IMR-90 (cell line): Measurements from ENCODE around the gene MEIKIN. TPM values are rescaled to one million over a fixed set of nuclear protein-coding genes. Genes with fewer than 3 reads are reported as not detected.
A peak's percentile ranks its signal among the peaks of the same experiment; 100 is the strongest.

Experiments used
- ATAC-seq: fragments of 200-7000 bp; cut with Tn5 transposase; 2 replicates; pipeline ENCODE4 v1.9.1; 2020; ENCODE audit warnings: low read depth, mild to moderate bottlenecking, moderate library complexity
- BruUV-seq: library from RNA; stranded (reverse); fragments of 400-500 nt; replicated peaks from 2 replicates; lab custom pipeline; 2021; lab: Mats Ljungman, UMichigan
- CTCF ChIA-PET: fragments of 300-600 bp; formaldehyde crosslinking; extraction: SDS; loops from one replicate; lab custom pipeline; 2021; ENCODE audit warnings: antibody characterized with exemption; lab: Yijun Ruan, JAX
- POLR2A ChIA-PET: fragments of 300-600 bp; sonication (Branson Sonifier 250); formaldehyde crosslinking; loops from one replicate; lab custom pipeline; 2022; ENCODE audit warnings: antibody characterized with exemption; ENCODE audit not compliant: unreplicated experiment; lab: Charles Lee
- DNase-seq: peaks from one replicate; pipeline ENCODE4 v3.0.0; 2013
- H2AFZ ChIP-seq: replicated peaks from 2 replicates; pipeline ENCODE3; 2013; ENCODE audit warnings: low read length, mild to moderate bottlenecking; ENCODE audit not compliant: poor library complexity
- H2AK5ac ChIP-seq: 2 replicates; pipeline ENCODE4 v1.6.1; 2013; ENCODE audit warnings: low read depth, low read length, inconsistent platforms
- H2AK9ac ChIP-seq: replicated peaks from 2 replicates; pipeline ENCODE3; 2013; ENCODE audit warnings: mild to moderate bottlenecking, low read depth, low read length, moderate library complexity; ENCODE audit not compliant: poor library complexity
- H2BK120ac ChIP-seq: 2 replicates; pipeline ENCODE4 v1.6.1; 2013; ENCODE audit warnings: low read depth, low read length, inconsistent platforms
- H2BK15ac ChIP-seq: 3 replicates; pipeline ENCODE4 v1.6.1; 2013; ENCODE audit warnings: low read depth, low read length, inconsistent platforms
- H2BK20ac ChIP-seq: 2 replicates; pipeline ENCODE4 v1.6.1; 2013; ENCODE audit warnings: low read depth, mild to moderate bottlenecking, inconsistent platforms, low read length, moderate library complexity
- H2BK5ac ChIP-seq: 2 replicates; pipeline ENCODE4 v1.6.1; 2013; ENCODE audit warnings: mild to moderate bottlenecking, low read depth, low read length, inconsistent platforms; ENCODE audit not compliant: poor library complexity, severe bottlenecking
- H3K14ac ChIP-seq: replicated peaks from 2 replicates; pipeline ENCODE4 v1.6.1; 2013; ENCODE audit warnings: low read depth, low read length, inconsistent platforms
- H3K18ac ChIP-seq: 2 replicates; pipeline ENCODE4 v1.6.1; 2013; ENCODE audit warnings: low read depth, low read length, control low read depth
- H3K23ac ChIP-seq: 2 replicates; pipeline ENCODE4 v1.6.1; 2013; ENCODE audit warnings: low read depth, low read length, inconsistent platforms
- H3K27ac ChIP-seq: 2 replicates; pipeline ENCODE4 v1.5.1; 2013; ENCODE audit warnings: mild to moderate bottlenecking, control low read depth, low read length; ENCODE audit not compliant: insufficient read depth
- H3K27me3 ChIP-seq: 2 replicates; pipeline ENCODE4 v1.6.1; 2013; ENCODE audit warnings: low read length; ENCODE audit not compliant: control insufficient read depth, insufficient read depth
- H3K36me3 ChIP-seq: 2 replicates; pipeline ENCODE4 v1.6.1; 2013; ENCODE audit warnings: low read length, mixed read lengths; ENCODE audit not compliant: control insufficient read depth, insufficient read depth
- H3K4ac ChIP-seq: 2 replicates; pipeline ENCODE4 v1.6.1; 2013; ENCODE audit warnings: low read depth, low read length, inconsistent platforms
- H3K4me1 ChIP-seq: 2 replicates; pipeline ENCODE4 v1.6.1; 2013; ENCODE audit warnings: low read length, mixed read lengths; ENCODE audit not compliant: control insufficient read depth, insufficient read depth
- H3K4me2 ChIP-seq: 2 replicates; pipeline ENCODE4 v1.6.1; 2013; ENCODE audit warnings: low read depth, mild to moderate bottlenecking, control low read depth, low read length, moderate library complexity
- H3K4me3 ChIP-seq: 2 replicates; pipeline ENCODE4 v1.5.1; 2013; ENCODE audit warnings: low read depth, mild to moderate bottlenecking, control low read depth, low read length, moderate library complexity; ENCODE audit not compliant: insufficient read depth
- H3K56ac ChIP-seq: 2 replicates; pipeline ENCODE4 v1.6.1; 2013; ENCODE audit warnings: low read length, inconsistent platforms; ENCODE audit not compliant: insufficient read depth; ENCODE audit errors: extremely low read depth
- H3K79me1 ChIP-seq, 2 experiments: 2 replicates each; pipeline ENCODE4 v1.6.1; 2013; ENCODE audit warnings: low read length in 2 of 2, inconsistent platforms in 1 of 2, low read depth in 1 of 2
- H3K9ac ChIP-seq: 2 replicates; pipeline ENCODE4 v1.6.1; 2013; ENCODE audit warnings: low read depth, low read length, control low read depth
- H3K9me1 ChIP-seq: 2 replicates; pipeline ENCODE4 v1.6.1; 2013; ENCODE audit warnings: low read length, inconsistent platforms; ENCODE audit not compliant: insufficient read depth
- H3K9me3 ChIP-seq: 2 replicates; pipeline ENCODE4 v1.6.1; 2013; ENCODE audit warnings: low read length; ENCODE audit not compliant: control insufficient read depth, insufficient read depth
- H4K20me1 ChIP-seq: 2 replicates; pipeline ENCODE4 v1.6.1; 2013; ENCODE audit warnings: low read length, inconsistent platforms; ENCODE audit not compliant: insufficient read depth
- H4K5ac ChIP-seq: 2 replicates; pipeline ENCODE4 v1.6.1; 2013; ENCODE audit warnings: mild to moderate bottlenecking, low read depth, low read length, control low read depth
- H4K8ac ChIP-seq, 2 experiments: 2 replicates each; pipeline ENCODE4 v1.6.1; 2013; ENCODE audit warnings: low read depth in 2 of 2, low read length in 2 of 2, control low read depth in 1 of 2, inconsistent platforms in 1 of 2
- H4K91ac ChIP-seq: 2 replicates; pipeline ENCODE4 v1.6.1; 2013; ENCODE audit warnings: low read depth, low read length, inconsistent platforms; ENCODE audit not compliant: insufficient read depth
- CTCF ChIP-seq: conservative IDR thresholded peaks from 2 replicates; pipeline ENCODE4 v1.5.1; 2012; ENCODE audit warnings: mild to moderate bottlenecking, low read depth, low read length, improper control_type of control experiment
- MAZ ChIP-seq: IDR thresholded peaks from 2 replicates; pipeline ENCODE4 v1.6.1; 2012; ENCODE audit warnings: low read depth, mild to moderate bottlenecking, low read length, improper control_type of control experiment, moderate library complexity, borderline replicate concordance
- NFE2L2 ChIP-seq: fragments of 150-350 bp; IDR thresholded peaks from 2 replicates; pipeline ENCODE4 v1.6.1; 2016; ENCODE audit warnings: low read depth, mild to moderate bottlenecking, low read length
- POLR2A ChIP-seq: IDR thresholded peaks from 2 replicates; pipeline ENCODE4 v1.6.1; 2012; ENCODE audit warnings: mild to moderate bottlenecking, low read depth, low read length
- RFX5 ChIP-seq: IDR thresholded peaks from 2 replicates; pipeline ENCODE4 v1.8.0; 2012; ENCODE audit warnings: low read depth, mild to moderate bottlenecking, low read length, moderate library complexity
- WGBS, 2 experiments: methylation state at CpG; one replicate each; pipeline versions ENCODE4 v1.1.5 to v1.1.7; 2013; ENCODE audit warnings: missing lambda C conversion rate in 2 of 2; ENCODE audit not compliant: insufficient read length in 1 of 2; ENCODE audit errors: extremely low coverage in 2 of 2; 5-methylcytosine and 5-hydroxymethylcytosine counted together
- dilution Hi-C: fragments of 300-500 bp; cut with HindIII; formaldehyde crosslinking; loops from one replicate; pipeline ENCODE4 v1.14.3; 2018; ENCODE audit warnings: low sequenced_read_pairs; ENCODE audit not compliant: unreplicated experiment
- in situ Hi-C: fragments of 300-500 bp; cut with MboI; formaldehyde crosslinking; loops from 3 replicates; pipeline ENCODE4 v1.14.3; 2019; ENCODE audit warnings: low sequenced_read_pairs, inconsistent platforms, mixed read lengths
- intact Hi-C: fragments of 100-400 bp; cut with micrococcal nuclease; formaldehyde crosslinking; loops from 2 replicates; pipeline ENCODE4 v1.10.0; 2022
- polyA plus RNA-seq, 3 experiments: library from polyadenylated mRNA; depleted of rRNA; stranded (reverse); fragments of >200 nt; gene quantifications; 2 replicates each; pipeline ENCODE4 v1.2.3, GENCODE V29; 2012; ENCODE audit warnings: low replicate concordance in 1 of 3
- total RNA-seq: library from RNA; depleted of rRNA; stranded (reverse); fragments of >200 nt; gene quantifications from 2 replicates; pipeline ENCODE4 v1.2.3, GENCODE V29; 2012
- TF ChIP-seq, protein P1 (sequence below): fragments of 150-350 bp; IDR thresholded peaks from 2 replicates; pipeline ENCODE4 v1.6.1; 2017; ENCODE audit warnings: mild to moderate bottlenecking, antibody characterized with exemption, low read length, low read depth

Gene MEIKIN
- total and polyA plus RNA-seq, 2 of the 4 experiments (the other 2 are of a cell fraction): not detected

DNA sequence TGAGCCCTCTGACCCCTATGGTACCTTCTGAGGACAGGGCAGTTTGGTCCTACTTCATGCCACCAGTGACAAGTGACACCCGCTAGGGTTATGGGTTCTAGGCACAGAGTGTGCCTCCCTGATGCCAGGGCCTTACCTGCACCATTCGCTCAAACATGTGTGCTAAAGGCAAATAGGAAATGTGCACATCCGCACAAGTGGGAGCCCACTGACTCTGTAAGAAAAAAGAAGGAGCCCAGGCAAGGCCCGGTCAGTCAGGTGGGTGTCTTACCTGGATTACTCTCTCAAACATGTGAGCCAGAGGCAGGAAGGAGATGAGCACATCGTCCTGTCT, 29.1 kb upstream of the MEIKIN start:
- BruUV-seq: no TSS peak
- H2AK5ac ChIP-seq: no peak overlapping the region
- H2BK20ac ChIP-seq: no peak overlapping the region
- no peak overlapping the region for H4K8ac ChIP-seq
- intact Hi-C loops (no loop called here), in situ Hi-C loops (no loop called here), dilution Hi-C loops (no loop called here)
- H4K20me1 ChIP-seq: no peaks in the 10 kb centered on the region
- ATAC-seq (no peak), DNase-seq (no peak)
- no peak overlapping the region for H3K9ac ChIP-seq
- H3K9me1 ChIP-seq: no peaks in the 10 kb centered on the region
- peaks cover 3% of the 10 kb centered on the region for H3K27me3 ChIP-seq
- no peak overlapping the region for H2BK15ac ChIP-seq
- H3K9me3 ChIP-seq: no peaks in the 10 kb centered on the region
- no peak overlapping the region for H3K23ac ChIP-seq
- peak overlapping the region; percentile 37 for H2AK9ac ChIP-seq
- H3K79me1 ChIP-seq: no peaks in the 10 kb centered on the region
- CTCF ChIA-PET: no interaction called here
- TF ChIP-seq MAZ: no peak
- TF ChIP-seq RFX5: no peak
- TF ChIP-seq POLR2A: no peak
- no peak for TF ChIP-seq CTCF
- TF ChIP-seq, protein P1, sequence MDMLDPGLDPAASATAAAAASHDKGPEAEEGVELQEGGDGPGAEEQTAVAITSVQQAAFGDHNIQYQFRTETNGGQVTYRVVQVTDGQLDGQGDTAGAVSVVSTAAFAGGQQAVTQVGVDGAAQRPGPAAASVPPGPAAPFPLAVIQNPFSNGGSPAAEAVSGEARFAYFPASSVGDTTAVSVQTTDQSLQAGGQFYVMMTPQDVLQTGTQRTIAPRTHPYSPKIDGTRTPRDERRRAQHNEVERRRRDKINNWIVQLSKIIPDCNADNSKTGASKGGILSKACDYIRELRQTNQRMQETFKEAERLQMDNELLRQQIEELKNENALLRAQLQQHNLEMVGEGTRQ: no peak
- no peak for TF ChIP-seq NFE2L2
- H3K27ac ChIP-seq: no peak overlapping the region
- H2AFZ ChIP-seq: no peak overlapping the region
- POLR2A ChIA-PET: no interaction called here
- H2BK5ac ChIP-seq: no peak overlapping the region
- no peak overlapping the region for H4K91ac ChIP-seq
- H2BK120ac ChIP-seq: no peak overlapping the region
- no peaks in the 10 kb centered on the region for H3K36me3 ChIP-seq
- 53% methylated on average over 3 of the region's 5 CpGs; no CpG with 5 or more reads in 1 of the 2 experiments for WGBS, 2 experiments
- no peak overlapping the region for H3K18ac ChIP-seq
- no peak overlapping the region for H3K4ac ChIP-seq
- no peak overlapping the region for H3K4me3 ChIP-seq
- no peak overlapping the region for H3K56ac ChIP-seq
- no peak overlapping the region for H3K14ac ChIP-seq
- H3K4me1 ChIP-seq: no peaks in the 10 kb centered on the region
- no peak overlapping the region for H3K4me2 ChIP-seq
- H4K5ac ChIP-seq: no peak overlapping the region
